ENCODE measurements around the gene PMM2.

DNA sequence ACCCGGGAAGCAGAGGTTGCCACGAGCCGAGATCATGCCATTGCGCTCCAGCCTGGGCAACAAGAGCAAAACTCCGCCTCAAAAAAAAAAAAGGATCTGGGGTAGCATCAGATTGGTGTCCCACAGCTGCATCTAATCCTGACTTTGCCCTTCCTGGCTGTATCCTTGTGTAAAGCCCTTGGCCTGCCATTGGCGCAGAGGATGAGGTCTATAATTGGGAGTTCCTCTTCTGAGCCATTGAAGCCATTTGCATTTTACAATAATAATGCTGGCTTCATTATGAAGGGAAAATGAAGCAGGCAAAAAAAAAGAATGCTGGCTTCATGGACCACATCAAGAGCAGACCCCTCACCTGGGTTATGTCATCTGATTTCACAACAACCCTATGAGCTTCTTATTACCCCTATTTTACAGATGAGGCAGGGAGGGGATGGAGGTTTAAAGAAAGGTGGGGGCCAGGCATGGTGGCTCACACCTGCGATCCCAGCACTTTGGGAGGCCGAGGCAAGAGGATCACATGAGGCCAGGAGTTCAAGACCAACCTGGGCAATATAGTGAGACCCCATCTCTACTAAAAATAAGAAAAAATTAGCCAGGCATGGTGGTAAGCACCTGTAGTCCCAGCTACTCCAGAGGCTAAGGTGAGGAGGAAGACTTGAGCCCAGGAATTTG lies 83.3 kb downstream of the PMM2 start:
- TF ChIP-seq, protein P1, sequence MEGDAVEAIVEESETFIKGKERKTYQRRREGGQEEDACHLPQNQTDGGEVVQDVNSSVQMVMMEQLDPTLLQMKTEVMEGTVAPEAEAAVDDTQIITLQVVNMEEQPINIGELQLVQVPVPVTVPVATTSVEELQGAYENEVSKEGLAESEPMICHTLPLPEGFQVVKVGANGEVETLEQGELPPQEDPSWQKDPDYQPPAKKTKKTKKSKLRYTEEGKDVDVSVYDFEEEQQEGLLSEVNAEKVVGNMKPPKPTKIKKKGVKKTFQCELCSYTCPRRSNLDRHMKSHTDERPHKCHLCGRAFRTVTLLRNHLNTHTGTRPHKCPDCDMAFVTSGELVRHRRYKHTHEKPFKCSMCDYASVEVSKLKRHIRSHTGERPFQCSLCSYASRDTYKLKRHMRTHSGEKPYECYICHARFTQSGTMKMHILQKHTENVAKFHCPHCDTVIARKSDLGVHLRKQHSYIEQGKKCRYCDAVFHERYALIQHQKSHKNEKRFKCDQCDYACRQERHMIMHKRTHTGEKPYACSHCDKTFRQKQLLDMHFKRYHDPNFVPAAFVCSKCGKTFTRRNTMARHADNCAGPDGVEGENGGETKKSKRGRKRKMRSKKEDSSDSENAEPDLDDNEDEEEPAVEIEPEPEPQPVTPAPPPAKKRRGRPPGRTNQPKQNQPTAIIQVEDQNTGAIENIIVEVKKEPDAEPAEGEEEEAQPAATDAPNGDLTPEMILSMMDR (IDR thresholded peaks at IDR 0.05): no peak
- no peak for TF ChIP-seq POLR2AphosphoS5 (IDR thresholded peaks at IDR 0.05)
